ENCODE data around the gene LTO1. TPM values are rescaled to one million over a fixed set of nuclear protein-coding genes. Genes with fewer than 3 reads are reported as not detected.
A peak's percentile ranks its signal among the peaks of the same experiment; 100 is the strongest.

LTO1 gene
- total RNA-seq, 1 experiment from 2014 or later, result 37.5 TPM

GRCh38 chr11:69641681-69642548, 33.2 kb downstream of the LTO1 start:
- CTCF ChIA-PET, result interaction anchor here (0.7 kb wide), 1 partner anchor 33 kb away, joined by 3 read pairs; no protein-coding TSS in a partner anchor
- peaks cover 54% of the 10 kb centered on the region for H4K20me1 ChIP-seq (ENCODE audit: low read length)

DNA sequence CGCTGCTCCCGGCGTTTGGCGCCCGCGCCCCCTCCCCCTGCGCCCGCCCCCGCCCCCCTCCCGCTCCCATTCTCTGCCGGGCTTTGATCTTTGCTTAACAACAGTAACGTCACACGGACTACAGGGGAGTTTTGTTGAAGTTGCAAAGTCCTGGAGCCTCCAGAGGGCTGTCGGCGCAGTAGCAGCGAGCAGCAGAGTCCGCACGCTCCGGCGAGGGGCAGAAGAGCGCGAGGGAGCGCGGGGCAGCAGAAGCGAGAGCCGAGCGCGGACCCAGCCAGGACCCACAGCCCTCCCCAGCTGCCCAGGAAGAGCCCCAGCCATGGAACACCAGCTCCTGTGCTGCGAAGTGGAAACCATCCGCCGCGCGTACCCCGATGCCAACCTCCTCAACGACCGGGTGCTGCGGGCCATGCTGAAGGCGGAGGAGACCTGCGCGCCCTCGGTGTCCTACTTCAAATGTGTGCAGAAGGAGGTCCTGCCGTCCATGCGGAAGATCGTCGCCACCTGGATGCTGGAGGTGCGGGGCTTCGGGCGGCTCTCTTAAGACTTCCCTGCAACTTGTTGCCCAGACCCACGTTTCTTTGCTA, 34.1 kb downstream of the LTO1 start, which contains the start of gene CCND1:
TSS of gene CCND1 (plus strand) at position 162 of the 587 bp plus-strand sequence. CDS start at position 320, 158 bp downstream.
- Histone ChIP-seq H3K9me3 (ENCODE audit: low read length) (no peaks in the 10 kb centered on the region), H3K27ac (ENCODE audit: low read length) (peak within 1 kb of the TSS; percentile 84), H2AFZ (ENCODE audit: low read length) (peak within 1 kb of the TSS; percentile 50), H3K9me2 (replicated peaks; ENCODE audit: low read length) (no peaks in the 10 kb centered on the region), H3K79me2 (ENCODE audit: low read length) (peaks cover 70% of the 10 kb centered on the region), H3K4me3 (ENCODE audit: low read length) (peak within 1 kb of the TSS; percentile 99), H4K20me1 (ENCODE audit: low read length) (peaks cover 46% of the 10 kb centered on the region), H3K27me3 (ENCODE audit: low read length) (no peaks in the 10 kb centered on the region), H3F3A (ENCODE audit: low read length, unreplicated experiment) (no peaks in the 10 kb centered on the region), H3K36me3 (ENCODE audit: low read depth, low read length) (peaks cover 40% of the 10 kb centered on the region), H3K9ac (ENCODE audit: low read length) (peak within 1 kb of the TSS; percentile 97), H3K4me2 (ENCODE audit: low read length) (peak within 1 kb of the TSS; percentile 98), H3K4me1 (ENCODE audit: insufficient read depth, low read length) (peaks cover 48% of the 10 kb centered on the region)
- peak; percentile 35 for ATAC-seq
- POLR2A ChIA-PET (ENCODE audit: unreplicated experiment), result no interaction called here
- TF ChIP-seq EZH2phosphoT487 (IDR thresholded peaks at IDR 0.05; ENCODE audit: borderline replicate concordance, low read length) (no peak), EZH2 (IDR thresholded peaks at IDR 0.05; ENCODE audit: low read length, unreplicated experiment) (no peak), CTCF (conservative IDR thresholded peaks at IDR 0.05; ENCODE audit: low read depth, low read length) (no peak; the same call in 1 of the 2 replicates)
- BruUV-seq (replicated peaks), result TSS peak; percentile 87
- intact Hi-C loops (cut with micrococcal nuclease), result loop anchor here (1.0 kb wide), 1 partner anchor 519 kb away; no protein-coding TSS in a partner anchor
- CTCF ChIA-PET, result no interaction called here
- peak; percentile 95 for DNase-seq

More at GRCh38 chr11:69641681-69642548, 33.2 kb downstream of the LTO1 start:
- BruUV-seq (replicated peaks), result no TSS peak
- ATAC-seq (no peak), DNase-seq (peak; percentile 28)
- Histone ChIP-seq H2AFZ (ENCODE audit: low read length) (no peak overlapping the region), H3K4me2 (ENCODE audit: low read length) (peak overlapping the region; percentile 96), H3K79me2 (ENCODE audit: low read length) (peaks cover 79% of the 10 kb centered on the region), H3K9ac (ENCODE audit: low read length) (peak overlapping the region; percentile 97), H3K9me2 (replicated peaks; ENCODE audit: low read length) (no peaks in the 10 kb centered on the region), H3K9me3 (ENCODE audit: low read length) (no peaks in the 10 kb centered on the region), H3K4me3 (ENCODE audit: low read length) (peak overlapping the region; percentile 99), H3F3A (ENCODE audit: low read length, unreplicated experiment) (peaks cover 7% of the 10 kb centered on the region), H3K36me3 (ENCODE audit: low read depth, low read length) (peaks cover 42% of the 10 kb centered on the region), H3K4me1 (ENCODE audit: insufficient read depth, low read length) (peaks cover 39% of the 10 kb centered on the region), H3K27me3 (ENCODE audit: low read length) (no peaks in the 10 kb centered on the region), H3K27ac (ENCODE audit: low read length) (peak overlapping the region; percentile 84)
- POLR2A ChIA-PET (ENCODE audit: unreplicated experiment), result no interaction called here
- TF ChIP-seq CTCF (conservative IDR thresholded peaks at IDR 0.05; ENCODE audit: low read depth, low read length) (no peak), EZH2 (IDR thresholded peaks at IDR 0.05; ENCODE audit: low read length, unreplicated experiment) (no peak), EZH2phosphoT487 (IDR thresholded peaks at IDR 0.05; ENCODE audit: borderline replicate concordance, low read length) (no peak)
- intact Hi-C loops (cut with micrococcal nuclease), result loop anchor here (1.0 kb wide), 1 partner anchor 520 kb away; no protein-coding TSS in a partner anchor

Data from PC-3 (cell line).